GM18508 (cell line): ENCODE results near the gene ADGRB3.

ENCODE experiments used
- ATAC-seq: cut with Tn5 transposase; IDR thresholded peaks from one replicate; pipeline ENCODE4 v1.9.1; 2021; ENCODE audit warnings: moderate number of reproducible peaks; ENCODE audit not compliant: insufficient read depth, unreplicated experiment

The ADGRB3 gene

GRCh38 chr6:69438113-69438512 lies 803.0 kb downstream of the ADGRB3 start:
- no peak for ATAC-seq
